VCaP (cell line): ENCODE data around the gene KRT12.

Experiments used
- H3K27ac ChIP-seq: fragments of 450-650 bp; 2 replicates; pipeline ENCODE4 v1.5.1; 2017
- CTCF ChIP-seq: fragments of 450-650 bp; conservative IDR thresholded peaks from 2 replicates; pipeline ENCODE4 v1.5.1; 2017; ENCODE audit warnings: mild to moderate bottlenecking, moderate library complexity

Gene KRT12

DNA sequence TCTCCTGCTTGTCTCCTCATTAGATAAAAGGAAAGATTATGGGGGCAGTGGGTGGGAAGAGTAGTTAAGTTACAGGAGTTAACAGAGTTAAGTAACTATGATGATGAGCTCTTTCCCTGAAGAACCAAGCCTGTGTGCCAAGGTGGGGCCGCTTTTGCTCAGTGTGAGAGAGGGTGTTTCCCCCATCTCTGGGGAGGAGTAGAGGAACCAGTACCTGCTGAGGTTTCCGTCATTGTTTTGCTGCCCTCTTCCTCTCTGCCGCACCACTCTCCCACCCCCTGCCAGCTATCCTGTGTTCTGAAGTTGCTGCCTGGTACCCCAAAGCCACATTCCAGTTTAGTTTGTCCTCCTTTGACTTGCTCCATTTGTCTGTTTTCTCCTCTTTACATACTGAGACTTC is 23.8 kb downstream of the KRT12 start:
- TF ChIP-seq CTCF = no peak
- no peak overlapping the region for H3K27ac ChIP-seq

DNA sequence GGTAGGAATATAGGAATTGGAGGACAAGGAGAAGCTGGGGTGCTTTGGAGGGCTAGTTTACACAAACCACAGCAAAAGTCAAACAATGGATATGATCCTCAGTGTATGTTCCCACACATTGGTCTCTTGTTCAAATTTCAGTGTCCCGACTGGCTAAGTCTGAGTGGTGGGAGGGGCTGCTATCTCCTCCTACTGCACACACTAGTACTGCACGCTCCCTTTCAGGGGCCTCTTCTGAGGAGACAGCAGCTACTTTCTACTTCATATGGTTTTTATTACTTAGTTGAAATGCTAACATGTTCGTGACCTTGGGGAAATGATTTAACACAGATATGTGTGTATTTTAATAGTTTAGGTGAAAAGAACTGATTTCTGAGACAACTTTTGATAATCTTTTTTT is 25.8 kb downstream of the KRT12 start:
- no peak overlapping the region for H3K27ac ChIP-seq
- TF ChIP-seq CTCF = no peak

DNA sequence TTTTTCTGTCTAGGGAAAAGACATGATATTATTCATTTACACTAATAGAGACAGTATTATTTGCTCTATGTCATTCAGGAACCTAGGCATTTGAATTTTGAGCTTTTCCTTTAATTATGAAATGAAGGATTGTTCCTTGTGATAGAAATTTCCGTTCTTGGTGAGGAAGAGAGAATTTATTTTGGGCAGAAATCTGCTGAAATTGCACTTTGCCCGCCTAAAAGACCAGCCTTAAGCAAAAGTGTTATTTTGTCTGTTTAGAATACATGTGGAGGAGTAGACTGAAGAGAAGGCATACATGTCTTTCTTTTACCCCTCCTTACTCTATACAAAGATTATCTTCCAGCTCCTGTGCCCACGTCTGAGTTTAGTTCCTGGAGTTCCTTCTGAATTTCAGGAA is 27.8 kb downstream of the KRT12 start:
- no peak overlapping the region for H3K27ac ChIP-seq
- no peak for TF ChIP-seq CTCF

DNA sequence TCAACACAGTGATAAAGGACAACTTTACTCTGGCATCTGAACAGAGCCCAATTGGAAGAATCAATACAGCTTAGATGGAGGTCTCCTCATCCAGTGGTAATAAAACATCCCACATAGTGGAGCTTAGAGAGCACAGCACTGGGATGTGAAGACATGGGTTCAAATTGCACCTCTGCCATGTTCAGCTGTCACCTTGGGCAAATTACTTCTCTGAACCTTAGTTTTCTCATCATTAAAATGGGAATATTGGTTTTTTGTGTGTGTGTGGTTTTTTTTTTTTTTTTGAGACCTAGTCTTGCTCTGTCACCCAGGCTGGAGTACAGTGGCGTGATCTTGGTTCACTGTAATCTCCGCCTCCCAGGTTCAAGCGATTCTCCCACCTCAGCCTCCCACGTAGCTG is 31.0 kb downstream of the KRT12 start:
- TF ChIP-seq CTCF = no peak

GRCh38 chr17:40833882-40834281 is 33.1 kb downstream of the KRT12 start:
- H3K27ac ChIP-seq = no peak overlapping the region
- no peak for TF ChIP-seq CTCF

More for the DNA sequence above, 31.0 kb downstream of the KRT12 start:
- no peak overlapping the region for H3K27ac ChIP-seq

GRCh38 chr17:40832840-40833239 is 34.2 kb downstream of the KRT12 start:
- TF ChIP-seq CTCF = no peak
- H3K27ac ChIP-seq = no peak overlapping the region

GRCh38 chr17:40830085-40830776 is 36.8 kb downstream of the KRT12 start:
- no peak overlapping the region for H3K27ac ChIP-seq
- no peak for TF ChIP-seq CTCF
